GM18951 (cell line): ENCODE data around the gene TSC22D1.

Experiments used
- POLR2A ChIP-seq: IDR thresholded peaks from 4 replicates; pipeline ENCODE4 v1.6.1; 2011; ENCODE audit warnings: mild to moderate bottlenecking; ENCODE audit not compliant: insufficient read length, insufficient read depth; ENCODE audit errors: extremely low read depth
- in situ Hi-C: fragments of 300-500 bp; cut with MboI; formaldehyde crosslinking; loops from one replicate; pipeline ENCODE4 v1.12.0; 2022; ENCODE audit warnings: low sequenced_read_pairs, mixed read lengths, inconsistent platforms; ENCODE audit not compliant: unreplicated experiment

TSC22D1 gene

DNA sequence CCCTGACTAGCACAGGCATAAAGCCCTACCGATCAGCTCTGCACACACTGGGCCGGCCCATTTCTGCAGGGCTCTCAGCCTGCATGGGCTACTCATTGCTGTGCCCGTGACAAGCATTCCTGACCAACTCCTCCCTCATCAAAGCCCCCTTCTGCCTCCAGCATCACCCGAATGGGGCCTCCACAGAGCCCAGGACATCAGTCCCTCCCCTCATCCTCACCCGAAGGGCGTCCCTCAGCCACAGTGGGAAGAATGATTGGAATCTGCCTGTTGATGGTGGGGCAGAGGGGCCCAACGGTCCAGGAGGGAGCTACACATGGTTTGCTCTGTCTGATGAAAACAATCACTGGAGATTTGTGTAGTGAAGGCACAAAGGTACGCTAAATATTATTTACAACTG is 158.7 kb downstream of the TSC22D1 start:
- TF ChIP-seq POLR2A: no peak
- in situ Hi-C loops: no loop called here

DNA sequence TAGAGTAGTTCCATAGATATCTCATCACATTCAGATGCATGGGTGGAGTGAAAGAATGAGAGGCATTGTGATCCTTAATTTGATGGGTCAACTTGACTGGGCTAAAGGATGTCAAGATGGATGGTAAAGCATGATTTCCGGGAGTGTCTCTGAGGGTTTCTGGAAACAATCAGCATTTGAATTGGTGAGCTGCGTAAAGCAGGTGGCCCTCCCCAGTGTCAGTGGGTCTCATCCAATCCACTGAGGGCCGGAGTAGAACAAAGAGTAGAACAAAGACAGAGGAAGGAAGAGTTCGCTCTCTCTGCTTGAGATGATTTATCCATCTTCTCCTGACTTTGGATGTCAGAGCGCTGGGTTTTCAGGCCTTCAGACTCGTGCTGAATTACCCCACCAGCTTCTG is 159.4 kb downstream of the TSC22D1 start:
- in situ Hi-C loops: no loop called here
- TF ChIP-seq POLR2A: no peak

DNA sequence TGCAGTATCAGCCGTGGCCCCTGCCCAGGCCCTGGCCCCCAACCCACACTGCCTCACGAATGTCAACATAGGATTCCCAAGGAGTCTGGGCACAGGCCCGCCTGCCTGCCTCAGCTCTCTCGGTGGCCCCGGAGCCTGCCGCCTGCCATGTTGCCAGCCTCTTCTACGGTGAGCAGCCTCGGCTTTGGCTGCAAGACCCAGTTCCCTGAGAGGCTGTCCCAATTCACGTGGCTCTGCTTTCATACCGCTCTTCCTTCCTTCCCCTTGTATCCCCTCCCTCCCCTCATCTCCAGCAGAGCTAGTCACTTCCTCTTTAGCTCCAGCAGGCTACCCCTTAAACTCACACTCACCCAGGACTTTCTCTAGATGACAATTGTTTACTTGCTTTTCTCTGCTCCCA is 159.8 kb downstream of the TSC22D1 start:
- no peak for TF ChIP-seq POLR2A
- in situ Hi-C loops: no loop called here

DNA sequence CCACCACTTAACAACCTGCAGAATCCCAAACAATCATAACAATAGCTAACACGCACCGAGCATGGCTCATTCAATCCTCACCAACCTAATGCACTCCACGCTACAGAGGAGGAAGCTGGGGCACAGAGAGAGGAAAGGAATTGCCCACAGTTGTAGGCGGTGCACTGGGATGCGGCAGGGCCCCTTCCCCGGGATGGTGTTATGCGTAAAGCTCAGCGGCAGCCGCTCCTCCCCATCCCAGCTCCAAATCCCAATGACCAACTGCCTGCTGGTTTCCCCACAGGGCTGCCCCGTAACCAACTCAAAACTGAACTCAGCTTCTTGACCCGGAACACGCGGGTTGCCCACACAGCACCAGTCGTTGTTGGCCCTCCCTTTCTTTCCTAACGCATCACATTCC is 160.3 kb downstream of the TSC22D1 start:
- TF ChIP-seq POLR2A: no peak
- in situ Hi-C loops: no loop called here

DNA sequence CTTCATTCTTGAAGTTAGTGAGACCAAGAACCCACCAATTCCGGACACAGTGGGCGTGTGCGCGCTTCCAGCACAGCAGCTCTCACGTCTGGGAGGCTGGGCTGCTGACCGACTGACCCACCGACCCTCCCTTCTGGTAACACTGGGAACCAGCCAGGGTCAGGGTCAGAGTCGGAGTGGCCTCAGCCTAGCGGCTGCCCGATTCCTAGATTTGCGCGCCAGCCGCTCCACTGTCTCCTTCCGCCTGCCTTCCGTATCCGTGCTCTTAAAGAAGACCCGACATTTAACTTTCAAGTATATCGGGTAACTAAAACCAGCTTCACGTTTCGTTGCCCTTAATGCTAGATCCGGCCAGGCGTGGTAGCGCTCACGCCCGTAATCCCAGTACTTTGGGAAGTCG is 161.4 kb downstream of the TSC22D1 start:
- TF ChIP-seq POLR2A: no peak
- in situ Hi-C loops: no loop called here

DNA sequence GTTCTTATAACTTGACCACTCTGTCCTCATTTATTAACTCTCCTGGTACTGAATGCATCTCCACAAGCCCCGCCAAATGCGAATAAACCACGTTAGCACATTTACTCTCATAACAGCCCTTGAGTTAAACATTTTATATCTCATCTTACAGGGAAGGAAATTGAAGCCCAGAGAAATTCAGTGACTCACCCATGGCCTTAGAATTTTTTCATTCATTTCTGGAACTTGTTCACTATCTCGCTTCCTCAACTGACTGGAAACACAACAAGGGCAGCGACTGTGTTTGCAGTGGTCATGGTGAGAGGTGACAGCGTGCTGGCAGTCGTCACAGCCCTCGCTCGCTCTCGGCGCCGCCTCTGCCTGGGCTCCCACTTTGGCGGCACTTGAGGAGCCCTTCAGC is 163.0 kb downstream of the TSC22D1 start:
- in situ Hi-C loops: no loop called here
- no peak for TF ChIP-seq POLR2A

DNA sequence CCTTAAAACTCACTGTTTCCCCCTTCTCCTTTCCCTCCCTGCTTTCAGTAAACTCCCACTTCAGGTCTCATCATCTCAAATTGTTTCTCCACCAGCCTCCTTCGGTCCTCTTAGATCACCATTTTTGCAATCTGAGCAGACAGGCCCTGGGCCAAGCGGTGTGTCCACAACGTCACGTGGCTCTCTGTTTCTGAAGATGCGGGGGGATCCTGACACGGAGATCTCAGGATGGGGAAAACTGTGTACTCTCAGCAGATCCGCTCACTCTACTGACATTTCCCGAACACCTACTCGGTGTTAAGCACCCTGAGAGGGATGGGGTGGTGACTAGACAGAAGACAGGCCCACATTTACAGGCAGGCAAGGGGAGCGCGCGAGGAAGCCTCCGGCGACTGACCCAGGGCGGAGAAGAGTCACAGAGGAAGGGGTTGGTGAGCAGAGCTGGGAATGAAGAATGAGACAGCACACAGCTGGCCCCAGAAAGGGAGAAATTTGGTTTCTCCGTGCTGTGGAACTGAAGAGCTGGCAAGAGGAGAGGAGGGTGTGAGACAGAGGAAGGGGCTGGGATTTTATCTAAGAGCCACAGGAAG is 163.7 kb downstream of the TSC22D1 start:
- in situ Hi-C loops: no loop called here
- no peak for TF ChIP-seq POLR2A

DNA sequence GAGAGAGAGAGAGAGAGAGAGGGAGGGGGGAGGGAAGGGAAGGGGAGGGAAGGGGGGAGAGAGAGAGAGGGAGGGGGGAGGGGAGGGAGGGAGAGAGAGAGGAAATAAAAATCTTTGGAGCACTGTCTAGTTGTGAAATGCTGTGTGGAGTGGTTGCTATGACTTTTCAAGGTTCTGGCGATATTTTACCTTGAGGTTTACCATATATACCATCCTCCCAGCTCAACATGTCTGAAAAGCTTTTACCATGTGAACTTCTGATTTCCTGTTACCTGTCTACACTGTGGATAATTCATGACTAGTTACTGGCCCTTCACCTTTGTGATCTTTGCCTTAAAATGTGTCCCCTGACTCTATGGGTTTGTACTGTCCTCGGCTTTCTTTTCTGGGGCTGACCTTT is 164.3 kb downstream of the TSC22D1 start:
- in situ Hi-C loops: no loop called here
- no peak for TF ChIP-seq POLR2A

DNA sequence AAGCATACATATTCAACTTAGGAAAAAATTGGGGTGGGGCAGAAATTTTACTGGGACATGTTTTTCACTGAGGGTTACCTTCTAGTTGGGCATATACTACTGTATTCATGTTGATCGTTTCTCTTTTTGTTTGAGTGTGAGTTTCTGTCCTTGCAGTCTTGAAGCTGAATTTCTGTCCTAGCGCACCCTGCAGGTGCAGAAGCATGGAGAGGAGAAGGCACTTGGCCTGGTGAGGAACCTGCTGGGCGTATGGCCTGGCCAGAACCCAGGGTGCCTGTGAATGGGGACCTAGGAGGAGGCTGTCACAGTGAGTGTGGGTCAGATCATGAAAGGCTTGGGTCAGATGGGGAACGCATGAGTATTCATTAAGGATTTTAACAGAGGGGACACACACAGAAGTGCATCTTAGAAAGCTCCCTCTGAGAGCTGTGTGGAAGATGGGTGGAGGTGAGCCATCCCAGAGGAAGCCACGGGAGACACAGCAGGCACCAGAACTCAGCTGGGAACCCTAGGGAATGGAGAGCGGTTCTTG is 165.7 kb downstream of the TSC22D1 start:
- no peak for TF ChIP-seq POLR2A
- in situ Hi-C loops: no loop called here

DNA sequence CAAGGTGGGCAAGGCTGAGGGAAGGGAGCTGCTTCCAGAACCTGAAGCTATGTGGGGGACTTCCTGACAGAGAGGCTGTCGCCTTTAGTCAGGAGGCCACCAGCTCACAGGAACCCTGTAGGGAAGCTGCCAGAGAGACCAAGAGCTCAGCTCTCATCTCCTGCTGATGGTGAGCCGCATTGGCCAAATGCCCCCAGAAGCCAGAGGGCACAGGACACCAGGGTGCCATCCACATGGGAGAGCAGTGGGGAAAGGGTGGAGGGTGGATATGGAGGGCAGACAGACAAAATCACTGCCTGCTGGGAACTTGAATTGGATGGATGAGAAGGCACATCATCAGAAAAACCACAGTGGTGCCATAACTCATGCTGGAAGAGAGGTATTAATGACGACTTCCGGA is 166.5 kb downstream of the TSC22D1 start:
- in situ Hi-C loops: no loop called here
- TF ChIP-seq POLR2A: no peak

DNA sequence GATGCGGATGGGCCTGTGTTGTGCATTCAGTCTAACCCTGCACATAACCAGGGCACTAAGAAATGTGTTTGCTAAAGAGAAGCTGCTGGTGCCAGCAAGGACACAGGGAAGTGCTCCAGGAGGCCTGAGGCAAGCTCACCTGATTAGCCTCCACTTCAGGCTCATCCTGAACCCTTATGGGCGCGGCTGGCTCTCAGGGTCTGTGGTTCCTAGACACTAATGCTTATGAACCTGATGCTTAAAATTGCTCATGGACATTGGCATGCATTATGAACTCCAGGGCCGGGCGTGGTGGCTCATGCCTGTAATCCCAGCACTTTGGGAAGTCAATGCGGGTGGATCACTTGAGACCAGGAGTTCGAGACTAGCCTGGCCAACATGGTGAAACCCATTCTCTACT is 168.2 kb downstream of the TSC22D1 start:
- no peak for TF ChIP-seq POLR2A
- in situ Hi-C loops: no loop called here

DNA sequence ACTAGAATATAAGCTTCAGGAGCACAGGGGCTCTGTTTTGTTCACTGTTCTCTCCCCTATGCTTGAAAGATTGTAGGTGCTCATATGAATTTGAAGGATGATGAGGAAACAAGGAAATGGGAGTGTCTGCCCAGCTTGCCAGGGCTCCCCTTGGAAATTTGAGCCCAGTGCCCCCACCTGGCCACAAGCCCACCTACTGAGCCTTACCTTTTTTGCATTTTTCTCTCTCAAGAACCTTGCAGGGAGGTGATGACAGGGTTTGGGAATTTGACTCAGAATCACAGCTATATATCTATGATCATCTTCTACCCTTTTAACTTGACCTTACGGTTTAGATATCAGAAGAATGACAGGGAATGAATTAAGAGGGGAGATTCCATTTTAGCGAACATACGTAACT is 168.8 kb downstream of the TSC22D1 start:
- in situ Hi-C loops: no loop called here
- TF ChIP-seq POLR2A: no peak

DNA sequence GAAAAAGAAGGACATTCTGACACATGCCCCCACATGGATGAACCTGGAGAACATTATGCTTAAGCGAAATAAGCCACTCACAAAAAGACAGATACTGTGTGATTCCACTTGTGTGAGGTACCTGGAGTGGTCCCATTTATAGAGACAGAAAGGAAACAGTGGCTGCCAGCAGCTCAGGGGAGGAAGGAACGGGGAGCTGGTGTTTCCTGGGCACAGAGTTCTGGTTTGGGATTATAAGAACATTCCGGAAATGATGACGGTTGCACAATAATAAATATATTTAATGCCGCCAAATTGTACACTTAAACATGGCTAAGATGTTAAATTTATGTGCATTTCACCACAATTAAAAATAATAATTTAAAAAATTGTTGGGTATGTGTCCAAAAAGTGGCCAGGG is 169.5 kb downstream of the TSC22D1 start:
- TF ChIP-seq POLR2A: no peak
- in situ Hi-C loops: no loop called here

DNA sequence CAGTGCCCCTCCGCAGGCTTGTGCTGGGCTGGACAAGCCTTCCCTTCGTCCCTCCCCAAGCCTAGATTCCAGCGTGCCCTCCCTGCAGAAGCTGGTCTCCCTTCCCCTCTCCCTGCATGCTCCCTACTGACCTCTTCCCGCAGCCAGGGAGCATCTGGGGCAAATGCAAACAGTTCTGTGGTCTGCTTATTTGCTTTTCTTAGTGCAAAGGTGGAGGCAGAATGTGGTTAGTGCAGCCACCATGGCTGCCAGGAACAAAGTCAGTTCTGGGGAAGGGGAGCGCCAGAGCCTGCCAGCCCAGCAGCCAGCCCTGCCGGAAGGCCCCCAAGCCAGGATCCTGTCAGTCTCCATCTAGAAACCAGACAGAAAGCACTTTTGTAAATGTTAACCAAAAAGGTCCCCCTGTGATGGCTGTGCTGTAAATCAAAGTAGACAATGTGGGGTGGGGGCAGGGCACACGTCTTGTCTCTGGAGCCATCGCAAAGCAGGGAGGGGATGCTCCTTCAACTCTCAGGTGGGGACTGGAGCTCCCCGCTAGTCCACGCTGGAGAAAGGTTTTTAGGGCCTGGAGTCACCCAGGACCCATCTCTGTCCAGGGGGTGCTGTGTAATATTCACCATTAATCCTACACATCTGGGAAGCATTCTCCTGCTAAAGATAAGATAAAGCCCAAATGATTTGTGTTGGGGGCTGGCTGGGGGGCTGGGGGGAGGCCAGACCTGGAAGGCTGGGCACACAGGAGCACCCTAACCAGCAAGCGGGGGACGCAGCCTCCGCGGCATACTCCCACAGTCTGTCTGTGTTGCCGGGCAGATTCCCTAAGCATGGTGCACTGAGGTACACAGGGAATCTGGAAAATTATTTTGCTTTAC is 171.6 kb downstream of the TSC22D1 start:
- in situ Hi-C loops: no loop called here

More for the DNA sequence above, 171.6 kb downstream of the TSC22D1 start:
- no peak for TF ChIP-seq POLR2A
